CD4-positive, alpha-beta T cell (primary cell): ENCODE results near the gene CACUL1. TPM values are rescaled to one million over a fixed set of nuclear protein-coding genes. Genes with fewer than 3 reads are reported as not detected.

Experiments
- ATAC-seq: fragments of 200-7000 bp; cut with Tn5 transposase; one replicate; pipeline ENCODE4 v1.10.0; 2022; ENCODE audit warnings: mild to moderate bottlenecking; ENCODE audit not compliant: poor library complexity
- CTCF ChIA-PET: fragments of 350-600 bp; sonication (Branson Sonifier 250); formaldehyde crosslinking; loops from one replicate; lab custom pipeline; 2021; ENCODE audit warnings: antibody characterized with exemption, inconsistent platforms; lab: Charles Lee
- POLR2A ChIA-PET: fragments of 350-600 bp; sonication (Branson Sonifier 250); formaldehyde crosslinking; loops from one replicate; lab custom pipeline; 2021; ENCODE audit warnings: antibody characterized with exemption, inconsistent platforms; lab: Charles Lee
- DNase-seq, 14 experiments: peaks; one replicate each; pipeline ENCODE4 v3.0.0-alpha.2; 2013 to 2020; ENCODE audit warnings: mixed read lengths in 2 of 14
- H3K27ac ChIP-seq, 2 donors: one replicate each; pipeline versions ENCODE4 v1.5.1 to v1.7.0; 2013; ENCODE audit warnings: low read length in 2 of 2, low read depth in 1 of 2, mild to moderate bottlenecking in 1 of 2
- H3K27me3 ChIP-seq, 2 experiments: 1 replicate in 1 of 2; 2 replicates in 1 of 2; pipeline versions ENCODE4 v1.6.1 to v1.7.0; 2013; ENCODE audit warnings: low read length in 2 of 2, control low read depth in 1 of 2, mild to moderate bottlenecking in 1 of 2, moderate library complexity in 1 of 2; ENCODE audit not compliant: insufficient read depth in 2 of 2, control insufficient read depth in 1 of 2
- H3K36me3 ChIP-seq: one replicate; pipeline ENCODE4 v1.6.1; 2013; ENCODE audit warnings: low read length, control low read depth; ENCODE audit not compliant: insufficient read depth
- H3K4me1 ChIP-seq: one replicate; pipeline ENCODE4 v1.6.1; 2013; ENCODE audit warnings: low read length, control low read depth; ENCODE audit not compliant: insufficient read depth
- H3K4me3 ChIP-seq: one replicate; pipeline ENCODE4 v1.5.1; 2013; ENCODE audit warnings: mild to moderate bottlenecking, low read length, moderate library complexity
- H3K9me3 ChIP-seq, 2 experiments: 1 replicate in 1 of 2; 2 replicates in 1 of 2; pipeline versions ENCODE4 v1.6.1 to v1.7.0; 2013; ENCODE audit warnings: low read length in 2 of 2, mild to moderate bottlenecking in 2 of 2, control low read depth in 1 of 2, moderate library complexity in 1 of 2; ENCODE audit not compliant: control insufficient read depth in 1 of 2, insufficient read depth in 1 of 2
- H3K27ac Mint-ChIP-seq: one replicate; pipeline ENCODE4 v1.8.0; 2020; ENCODE audit warnings: mixed read lengths
- H3K27me3 Mint-ChIP-seq: one replicate; pipeline ENCODE4 v1.8.0; 2021; ENCODE audit warnings: mixed read lengths
- H3K36me3 Mint-ChIP-seq: one replicate; pipeline ENCODE4 v1.8.0; 2021; ENCODE audit warnings: low read depth, mixed read lengths
- H3K4me1 Mint-ChIP-seq: one replicate; pipeline ENCODE4 v1.8.0; 2021; ENCODE audit warnings: low read depth, mixed read lengths
- H3K4me3 Mint-ChIP-seq: one replicate; pipeline ENCODE4 v1.8.0; 2020; ENCODE audit warnings: mild to moderate bottlenecking, mixed read lengths
- H3K9me3 Mint-ChIP-seq: one replicate; pipeline ENCODE4 v1.8.0; 2020; ENCODE audit warnings: mixed read lengths
- CTCF ChIP-seq: fragments of 200-600 bp; IDR thresholded peaks from one replicate; pipeline ENCODE4 v1.8.0; 2022; ENCODE audit warnings: antibody characterized with exemption, mild to moderate bottlenecking
- intact Hi-C, 2 experiments: fragments of 100-400 bp; cut with DNase I in 1 of 2; cut with micrococcal nuclease in 1 of 2; formaldehyde crosslinking; loops; one replicate each; pipeline versions ENCODE4 v1.15.1 to v1.9.0; 2023 to 2025; cut with DNase I, micrococcal nuclease
- total RNA-seq, 174 experiments: library from RNA in 2 of 174; stranded (reverse) in 2 of 174; gene quantifications; one replicate each; pipeline ENCODE4 v1.2.3 and lab custom pipeline; 2021 to 2026

CACUL1 gene
- total RNA-seq, 2 experiments from 2014 or later = 36.7 to 37.4 TPM

DNA sequence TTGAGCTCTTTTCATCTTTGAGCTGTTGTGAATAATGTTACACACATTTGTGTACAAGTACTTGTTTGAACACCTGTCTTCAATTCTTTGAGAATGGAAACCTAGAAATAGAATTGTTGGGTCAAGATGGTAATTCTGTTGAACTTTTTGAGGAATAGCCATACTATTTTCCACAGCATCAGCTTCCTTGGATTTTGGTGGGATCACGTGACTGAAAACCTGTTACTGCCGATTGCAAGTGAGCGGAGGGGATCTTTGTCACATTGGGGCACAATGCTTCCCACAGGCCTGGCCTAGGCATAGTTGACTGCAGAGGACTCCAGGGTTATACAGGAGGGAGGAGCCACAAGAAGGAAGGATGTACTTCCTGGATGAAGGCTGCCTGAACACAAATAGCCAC lies 21.3 kb upstream of the CACUL1 start:
- no peaks in the 10 kb centered on the region for H3K36me3 Mint-ChIP-seq
- H3K27me3 ChIP-seq = no peaks in the 10 kb centered on the region
- H3K4me3 Mint-ChIP-seq = no peak overlapping the region
- no peak overlapping the region for H3K27ac ChIP-seq
- H3K9me3 ChIP-seq = no peaks in the 10 kb centered on the region
- no peak for TF ChIP-seq CTCF
- intact Hi-C loops = no loop called here
- H3K4me1 Mint-ChIP-seq = no peaks in the 10 kb centered on the region
- ATAC-seq (no peak), DNase-seq (no peak)
- H3K4me1 ChIP-seq = no peaks in the 10 kb centered on the region
- H3K4me3 ChIP-seq = no peak overlapping the region
- H3K36me3 ChIP-seq = no peaks in the 10 kb centered on the region
- H3K9me3 Mint-ChIP-seq = peaks cover 5% of the 10 kb centered on the region
- no peak overlapping the region for H3K27ac Mint-ChIP-seq
- POLR2A ChIA-PET = no interaction called here
- H3K27me3 Mint-ChIP-seq = peaks cover 3% of the 10 kb centered on the region
- CTCF ChIA-PET = no interaction called here

DNA sequence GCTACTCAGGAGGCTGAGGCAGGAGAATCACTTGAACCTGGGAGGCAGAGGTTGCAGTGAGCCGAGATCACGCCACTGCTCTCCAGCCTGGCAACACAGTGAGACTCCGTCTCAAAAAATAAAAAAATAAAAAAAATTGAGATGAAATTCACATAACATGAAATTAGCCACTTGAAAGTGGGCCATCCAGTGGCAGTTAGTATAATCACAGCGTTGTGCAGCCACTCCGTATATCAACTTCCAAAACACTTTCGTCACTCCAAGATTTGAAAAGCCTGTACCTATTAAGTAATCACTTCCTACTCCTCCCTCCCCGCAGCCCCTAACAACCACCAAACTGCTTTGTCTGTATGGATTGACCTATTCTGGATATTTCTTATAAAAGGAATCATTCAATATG lies 20.7 kb upstream of the CACUL1 start:
- no peak overlapping the region for H3K27ac ChIP-seq
- DNase-seq (no peak), ATAC-seq (no peak)
- ChIA-PET POLR2A (no interaction called here), CTCF (no interaction called here)
- H3K27ac Mint-ChIP-seq = no peak overlapping the region
- H3K4me3 ChIP-seq = no peak overlapping the region
- H3K9me3 Mint-ChIP-seq = peaks cover 5% of the 10 kb centered on the region
- no peak for TF ChIP-seq CTCF
- H3K4me1 Mint-ChIP-seq = no peaks in the 10 kb centered on the region
- no peaks in the 10 kb centered on the region for H3K9me3 ChIP-seq
- no peaks in the 10 kb centered on the region for H3K27me3 ChIP-seq
- H3K36me3 ChIP-seq = no peaks in the 10 kb centered on the region
- H3K4me1 ChIP-seq = no peaks in the 10 kb centered on the region
- no peak overlapping the region for H3K4me3 Mint-ChIP-seq
- intact Hi-C loops = no loop called here
- H3K36me3 Mint-ChIP-seq = no peaks in the 10 kb centered on the region
- peaks cover 3% of the 10 kb centered on the region for H3K27me3 Mint-ChIP-seq

DNA sequence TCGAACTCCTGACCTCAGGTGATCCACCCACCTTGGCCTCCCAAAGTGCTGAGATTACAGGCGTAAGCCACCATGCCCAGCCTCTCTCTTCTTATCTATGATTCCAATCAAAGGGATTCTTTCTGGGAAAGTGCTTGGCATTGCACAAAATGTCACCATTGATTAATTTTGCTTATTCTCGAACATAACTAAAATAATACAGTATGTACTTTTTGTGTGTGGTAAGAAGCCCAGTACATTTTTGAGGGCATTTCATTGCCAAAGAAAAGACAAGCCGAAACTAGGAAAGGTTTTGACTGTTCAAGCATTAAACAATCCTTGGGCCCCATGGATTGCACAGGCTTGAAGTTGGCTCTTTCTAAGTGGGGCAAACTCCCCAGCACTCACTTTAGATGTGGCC lies 18.3 kb upstream of the CACUL1 start:
- Histone ChIP-seq H3K4me1 (no peaks in the 10 kb centered on the region), H3K9me3 (no peaks in the 10 kb centered on the region), H3K27me3 (no peaks in the 10 kb centered on the region), H3K4me3 (no peak overlapping the region), H3K27ac (no peak overlapping the region), H3K36me3 (no peaks in the 10 kb centered on the region)
- ATAC-seq (no peak), DNase-seq (no peak)
- no peaks in the 10 kb centered on the region for H3K4me1 Mint-ChIP-seq
- H3K9me3 Mint-ChIP-seq = peaks cover 5% of the 10 kb centered on the region
- H3K27me3 Mint-ChIP-seq = peaks cover 3% of the 10 kb centered on the region
- ChIA-PET POLR2A (no interaction called here), CTCF (no interaction called here)
- intact Hi-C loops = no loop called here
- no peak overlapping the region for H3K27ac Mint-ChIP-seq
- H3K36me3 Mint-ChIP-seq = no peaks in the 10 kb centered on the region
- no peak for TF ChIP-seq CTCF
- no peak overlapping the region for H3K4me3 Mint-ChIP-seq
